ENCODE results near the gene CKS1B.

Gene CKS1B

GRCh38 chr1:154987326-154987725 is 12.8 kb downstream of the CKS1B start:
- no peak for DNase-seq (ENCODE audit: low spot score)

GRCh38 chr1:154988058-154988954 is 13.8 kb downstream of the CKS1B start:
- DNase-seq (ENCODE audit: low spot score), result peak; percentile 54

GRCh38 chr1:154989195-154989860 is 14.8 kb downstream of the CKS1B start:
- DNase-seq (ENCODE audit: low spot score), result no peak

- DNase-seq (ENCODE audit: low spot score), result no peak
Observed at GRCh38 chr1:154990276-154990675, 15.8 kb downstream of the CKS1B start.

- DNase-seq (ENCODE audit: low spot score), result peak; percentile 58
Observed at GRCh38 chr1:154992721-154993571, 18.5 kb downstream of the CKS1B start.

- no peak for DNase-seq (ENCODE audit: low spot score)
Observed at GRCh38 chr1:154993572-154994268, 19.2 kb downstream of the CKS1B start, which contains the start of gene LENEP. Gene LENEP (plus strand): TSS chr1:154993586. CDS start chr1:154993608, 22 bp downstream.

- no peak for DNase-seq (ENCODE audit: low spot score)
Observed at GRCh38 chr1:154994269-154994587, 19.7 kb downstream of the CKS1B start.

GRCh38 chr1:154994591-154994990 is 20.1 kb downstream of the CKS1B start:
- no peak for DNase-seq (ENCODE audit: low spot score)

GRCh38 chr1:154995301-154995983 is 21.0 kb downstream of the CKS1B start:
- DNase-seq (ENCODE audit: low spot score), result peak; percentile 88

- DNase-seq (ENCODE audit: low spot score), result no peak
Observed at GRCh38 chr1:154996966-154997701, 22.7 kb downstream of the CKS1B start.

GRCh38 chr1:154998201-154998780 is 23.8 kb downstream of the CKS1B start:
- DNase-seq (ENCODE audit: low spot score), result no peak

- peak; percentile 85 for DNase-seq (ENCODE audit: low spot score)
Observed at GRCh38 chr1:154998818-154999570, 24.5 kb downstream of the CKS1B start.

GRCh38 chr1:154999571-155000410 is 25.3 kb downstream of the CKS1B start:
- no peak for DNase-seq (ENCODE audit: low spot score)

- no peak for DNase-seq (ENCODE audit: low spot score)
Observed at GRCh38 chr1:155000411-155000725, 25.9 kb downstream of the CKS1B start.

GRCh38 chr1:155000726-155001424 is 26.4 kb downstream of the CKS1B start:
- peak; percentile 82 for DNase-seq (ENCODE audit: low spot score)

GRCh38 chr1:155001425-155001674 is 26.9 kb downstream of the CKS1B start:
- no peak for DNase-seq (ENCODE audit: low spot score)

GRCh38 chr1:155001675-155002463 is 27.4 kb downstream of the CKS1B start:
- DNase-seq (ENCODE audit: low spot score), result peak; percentile 94

Measured in hematopoietic multipotent progenitor cell treated with erythropoietin and hydrocortisone succinate and interleukin-3 and kit ligand, for 17 days (in vitro differentiated cells).